GM12801 (cell line): ENCODE measurements around the gene WDR48.

Source experiments
- TF ChIP-seq, protein P1 (sequence below): IDR thresholded peaks from one replicate; pipeline ENCODE4 v1.5.1; 2011; ENCODE audit warnings: control low read depth; ENCODE audit not compliant: insufficient read length; ENCODE audit errors: extremely low read depth

Gene WDR48

DNA sequence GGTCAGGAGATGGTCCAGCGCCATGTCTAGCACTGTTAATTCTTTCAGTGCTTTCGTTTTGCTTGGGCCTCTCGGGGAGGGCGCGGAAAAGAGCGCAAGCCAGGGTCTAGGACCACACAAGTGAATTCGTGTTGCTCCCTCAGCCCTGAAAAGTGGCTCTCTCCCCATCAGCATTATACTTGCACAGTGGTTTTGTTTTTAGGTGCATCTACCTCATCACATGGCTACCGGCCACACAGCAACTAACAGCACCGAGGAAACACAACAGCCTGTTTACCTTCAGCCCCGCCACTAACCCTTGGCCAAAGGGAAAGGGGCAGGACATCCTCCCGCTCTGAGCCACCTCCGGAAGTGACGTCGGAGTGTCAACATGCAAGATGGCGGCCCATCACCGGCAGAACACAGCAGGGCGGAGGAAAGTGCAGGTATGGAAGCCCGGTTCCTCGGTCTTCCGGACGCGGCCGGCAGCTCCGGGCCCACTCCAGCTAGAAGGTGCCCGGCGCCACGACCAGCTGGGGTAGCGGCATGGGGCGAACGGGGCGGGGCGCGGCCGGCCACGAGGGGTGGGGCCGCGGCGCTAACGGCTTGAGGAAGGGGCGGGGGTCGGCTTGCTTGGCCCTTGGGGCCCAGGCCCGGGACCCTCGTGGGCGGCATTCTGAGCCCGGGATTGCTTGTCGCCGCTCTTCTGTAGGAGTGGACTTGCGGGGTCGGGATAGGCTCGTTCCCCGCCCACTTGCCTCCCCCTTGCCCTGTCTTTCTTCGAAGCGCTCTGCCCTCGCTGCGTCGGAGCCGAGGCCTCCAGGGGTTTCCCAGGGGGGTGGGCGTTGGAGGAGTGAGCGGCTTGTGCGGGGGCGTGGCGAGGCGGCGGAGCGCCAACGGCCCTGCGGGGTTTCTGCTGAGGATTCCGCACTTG, at the start of gene WDR48, which contains the start of gene SCN11A:
Gene WDR48, plus strand, starts transcription at position 368 of the 913 bp plus-strand sequence. Its CDS starts 10 bp downstream, at position 378.
Gene SCN11A, minus strand, starts transcription at position 296 of the 913 bp plus-strand sequence. CDS start 101,582 bp downstream, outside the sequence.
- TF ChIP-seq, protein P1, sequence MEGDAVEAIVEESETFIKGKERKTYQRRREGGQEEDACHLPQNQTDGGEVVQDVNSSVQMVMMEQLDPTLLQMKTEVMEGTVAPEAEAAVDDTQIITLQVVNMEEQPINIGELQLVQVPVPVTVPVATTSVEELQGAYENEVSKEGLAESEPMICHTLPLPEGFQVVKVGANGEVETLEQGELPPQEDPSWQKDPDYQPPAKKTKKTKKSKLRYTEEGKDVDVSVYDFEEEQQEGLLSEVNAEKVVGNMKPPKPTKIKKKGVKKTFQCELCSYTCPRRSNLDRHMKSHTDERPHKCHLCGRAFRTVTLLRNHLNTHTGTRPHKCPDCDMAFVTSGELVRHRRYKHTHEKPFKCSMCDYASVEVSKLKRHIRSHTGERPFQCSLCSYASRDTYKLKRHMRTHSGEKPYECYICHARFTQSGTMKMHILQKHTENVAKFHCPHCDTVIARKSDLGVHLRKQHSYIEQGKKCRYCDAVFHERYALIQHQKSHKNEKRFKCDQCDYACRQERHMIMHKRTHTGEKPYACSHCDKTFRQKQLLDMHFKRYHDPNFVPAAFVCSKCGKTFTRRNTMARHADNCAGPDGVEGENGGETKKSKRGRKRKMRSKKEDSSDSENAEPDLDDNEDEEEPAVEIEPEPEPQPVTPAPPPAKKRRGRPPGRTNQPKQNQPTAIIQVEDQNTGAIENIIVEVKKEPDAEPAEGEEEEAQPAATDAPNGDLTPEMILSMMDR: no peak

DNA sequence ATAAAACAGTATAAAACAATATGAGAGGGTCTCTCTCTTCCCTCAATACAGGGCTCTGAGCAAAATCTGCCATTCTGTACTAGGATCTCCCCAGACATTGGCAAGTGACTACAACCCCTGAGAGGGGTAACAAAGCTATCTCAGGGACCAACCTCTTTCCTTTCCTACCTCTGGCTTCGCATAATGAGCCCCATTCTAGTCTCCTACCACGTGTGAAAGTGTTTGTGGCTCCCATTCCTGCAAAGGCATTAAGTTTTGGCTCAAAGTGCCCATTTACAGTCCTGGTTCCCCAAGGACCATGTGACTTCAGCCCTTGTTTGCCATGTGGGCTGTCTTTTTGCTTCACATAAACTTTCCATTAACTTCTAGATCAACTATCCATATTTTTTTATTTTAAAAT, 46.5 kb upstream of the WDR48 start:
- TF ChIP-seq, protein P1: no peak

DNA sequence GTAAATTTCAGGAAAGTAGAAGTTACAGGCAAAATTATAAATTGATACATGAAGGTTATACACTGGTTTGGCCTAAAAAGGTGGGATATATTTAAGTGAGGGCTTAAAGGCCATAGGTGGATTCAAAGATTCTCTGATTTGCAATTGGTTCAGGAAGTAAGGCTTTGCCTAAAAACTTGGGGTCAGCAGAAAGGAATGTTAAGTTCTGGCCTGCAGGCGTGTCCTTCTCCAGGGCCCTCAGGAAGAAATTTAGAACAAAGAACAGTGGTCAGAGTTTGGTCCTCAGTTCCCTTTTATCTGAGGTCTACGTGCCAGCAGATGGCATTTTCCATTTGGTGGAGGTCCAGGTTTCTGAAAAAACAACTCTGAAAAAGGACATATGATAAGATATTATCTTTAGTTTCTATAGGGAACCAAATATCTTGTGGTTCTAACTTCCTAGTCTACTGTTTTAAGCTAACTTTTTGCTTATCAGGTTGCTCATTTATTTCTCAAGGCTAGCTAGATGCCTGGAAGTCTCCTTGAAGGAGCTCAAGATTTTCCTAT, 40.6 kb upstream of the WDR48 start:
- TF ChIP-seq, protein P1: no peak

DNA sequence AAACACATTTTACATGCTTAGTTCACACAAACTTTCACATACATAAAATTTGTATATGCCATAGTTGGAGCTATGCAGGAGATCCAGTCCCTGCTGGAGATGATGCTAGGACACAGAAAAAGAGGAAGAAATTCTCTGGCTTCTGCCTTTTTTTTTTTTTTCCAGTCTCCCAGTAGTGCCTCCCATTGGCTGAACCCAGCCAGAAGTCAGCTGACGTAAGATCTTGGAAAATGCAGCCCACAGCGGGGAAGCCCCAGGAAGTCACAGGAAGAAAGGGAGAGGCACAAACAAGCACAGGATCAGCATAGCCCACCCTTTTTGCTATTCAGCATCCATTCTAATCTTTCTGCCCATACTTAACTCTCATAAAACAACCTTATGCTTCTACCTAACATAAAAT, 38.5 kb upstream of the WDR48 start:
- TF ChIP-seq, protein P1: no peak

DNA sequence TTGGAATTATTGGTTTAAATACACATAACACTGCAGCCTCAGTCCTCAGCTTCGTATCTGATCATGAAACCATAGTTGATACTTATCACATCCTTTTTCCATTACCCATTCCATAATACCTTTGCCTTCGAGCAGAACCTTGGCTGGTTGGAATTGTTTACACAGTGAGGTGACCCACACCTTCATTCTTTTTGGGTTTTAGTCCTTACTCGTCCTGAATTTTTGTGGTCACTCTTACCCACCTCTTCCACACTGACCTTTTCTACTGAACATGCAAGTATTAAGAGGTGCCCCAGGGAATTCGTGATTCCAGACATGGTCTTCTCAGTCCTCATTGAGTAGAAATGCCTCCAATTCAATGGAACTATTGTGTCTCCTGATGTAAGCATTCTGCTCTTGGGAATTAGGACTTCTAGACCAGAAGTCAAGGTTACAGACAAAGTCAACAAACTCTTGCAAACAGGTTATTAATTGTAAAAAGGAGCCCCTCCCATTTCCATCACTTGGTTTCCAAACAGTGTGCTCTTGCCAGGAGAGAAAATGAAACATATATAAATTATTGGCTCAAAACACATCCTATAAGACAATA, 37.8 kb upstream of the WDR48 start:
- TF ChIP-seq, protein P1: no peak

DNA sequence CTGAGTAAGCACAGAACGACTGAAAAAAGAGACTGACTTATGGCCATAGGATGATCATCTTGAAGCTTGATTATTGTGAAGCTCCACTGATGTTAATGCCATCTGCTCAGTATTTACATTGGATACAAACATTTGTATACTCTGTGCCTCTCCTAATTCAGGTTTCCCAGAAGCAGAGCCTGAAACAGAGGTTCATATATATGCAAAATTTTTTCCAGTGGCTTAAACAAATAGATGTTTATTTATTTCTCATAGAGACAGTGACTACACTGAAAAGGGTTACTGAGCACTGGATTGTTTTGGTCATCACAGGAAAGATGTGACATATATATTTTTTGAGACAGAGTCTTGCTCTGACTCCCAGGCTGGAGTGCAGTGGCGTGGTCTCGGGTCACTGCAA, 36.4 kb upstream of the WDR48 start:
- TF ChIP-seq, protein P1: no peak

DNA sequence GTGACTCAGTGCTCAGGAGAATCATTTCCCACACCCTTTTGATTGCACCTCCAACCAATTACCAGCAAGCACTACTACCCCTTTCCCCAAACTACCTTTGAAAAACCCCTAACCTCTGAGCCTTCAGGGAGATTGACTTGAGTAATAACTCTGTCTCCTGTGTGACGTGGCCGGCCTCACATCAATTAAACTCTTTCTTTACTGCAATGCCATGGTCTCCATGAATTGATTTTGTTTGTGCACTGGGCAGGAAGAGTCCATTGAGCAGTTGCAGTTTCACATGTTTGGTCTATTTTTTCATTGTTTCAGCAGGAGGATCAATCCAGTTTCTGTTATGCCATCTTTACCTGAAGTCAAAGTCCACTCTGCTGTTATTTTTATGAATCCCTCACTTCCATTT, 32.5 kb upstream of the WDR48 start:
- TF ChIP-seq, protein P1: no peak
